Body of pancreas (tissue), 4 donors: ENCODE data around the gene GM2A. TPM values are rescaled to one million over a fixed set of nuclear protein-coding genes. Genes with fewer than 3 reads are reported as not detected.
"Not testable (repeated sequence)": the region's sequence is repeated elsewhere in the genome, so short reads cannot be mapped to it uniquely, and the experiment has no call there.

Experiments
- ATAC-seq: fragments of 150-250 bp; one replicate; pipeline ENCODE4 v1.9.1; 2016
- DNase-seq, 4 donors: peaks; one replicate each; pipeline ENCODE4 v3.0.0-alpha.2; 2019
- H3K27ac ChIP-seq, 4 donors: fragments of 200-600 bp; sonication (generic); 1 replicate in 3 of 4; 2 replicates in 1 of 4; pipeline versions ENCODE4 v1.5.1 to v1.6.1; 2016 to 2019; ENCODE audit warnings: mild to moderate bottlenecking in 1 of 4, mixed read lengths in 1 of 4, moderate library complexity in 1 of 4
- H3K27me3 ChIP-seq, 2 donors: fragments of 200-600 bp; sonication (generic); one replicate each; pipeline ENCODE4 v1.6.0; 2016; ENCODE audit warnings: mild to moderate bottlenecking in 1 of 2
- H3K36me3 ChIP-seq, 2 donors: fragments of 200-600 bp; sonication (generic); replicated peaks in 1 of 2; 2 replicates each; pipeline ENCODE4 v1.5.1; 2016; ENCODE audit warnings: low read depth in 2 of 2; ENCODE audit not compliant: insufficient read depth in 1 of 2
- H3K4me1 ChIP-seq: fragments of 200-600 bp; sonication (generic); one replicate; pipeline ENCODE4 v1.6.0; 2016
- H3K4me3 ChIP-seq, 2 donors: fragments of 200-600 bp; sonication (generic); 1 replicate in 1 of 2; 2 replicates in 1 of 2; pipeline ENCODE4 v1.5.1; 2016 to 2019
- H3K9me3 ChIP-seq, 3 donors: fragments of 200-600 bp; sonication (generic); 1 replicate in 2 of 3; 2 replicates in 1 of 3; pipeline ENCODE4 v1.5.1; 2016
- POLR2A ChIP-seq, 3 donors: fragments of 450-650 bp; IDR thresholded peaks; one replicate each; pipeline ENCODE4 v1.6.1; 2016; ENCODE audit warnings: antibody characterized with exemption in 3 of 3, mild to moderate bottlenecking in 2 of 3
- WGBS, 2 donors: methylation state at CpG; one replicate each; pipeline ENCODE4 v1.1.5; 2017; 5-methylcytosine and 5-hydroxymethylcytosine counted together
- intact Hi-C: fragments of 100-400 bp; cut with DNase I; formaldehyde crosslinking; loops from one replicate; pipeline ENCODE4 v1.15.1; 2023
- total RNA-seq, 2 donors: library from RNA; depleted of rRNA; stranded (reverse); fragments of >200 nt; gene quantifications; one replicate each; pipeline ENCODE4 v1.1.0, GENCODE V29; 2016
- TF ChIP-seq, protein P1 (sequence below), 7 experiments: fragments of 450-650 bp in 4 of 7; fragments of 200-600 bp in 3 of 7; sonication (generic) in 3 of 7; IDR thresholded peaks; one replicate each; pipeline ENCODE4 v1.5.1; 2016 to 2019; ENCODE audit warnings: antibody characterized with exemption in 7 of 7

GM2A gene
- total RNA-seq, 2 donors from 2014 or later, result 8.9 to 17.9 TPM

DNA sequence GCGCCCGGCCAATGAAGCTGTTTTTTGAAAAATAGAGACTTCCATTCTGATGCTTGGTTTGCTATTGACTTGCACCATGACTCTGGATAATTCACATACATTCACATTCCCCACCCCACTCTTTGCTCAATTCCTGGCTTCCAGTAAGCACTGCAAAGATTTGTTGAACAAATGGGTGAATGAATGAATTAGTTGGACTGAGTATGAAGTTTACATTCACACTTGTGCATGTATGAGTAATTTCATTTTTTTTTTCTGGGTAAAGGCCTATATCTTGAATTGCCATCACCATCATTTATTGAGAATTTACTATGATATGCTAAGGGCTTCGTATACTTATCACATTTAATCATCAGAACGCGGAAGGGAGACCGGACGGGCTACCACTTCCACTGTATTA is 15.3 kb upstream of the GM2A start:
- peaks cover 20% of the 10 kb centered on the region for H3K4me1 ChIP-seq
- H3K9me3 ChIP-seq, result no peaks in the 10 kb centered on the region
- DNase-seq (no peak), ATAC-seq (no peak)
- no peak overlapping the region for H3K4me3 ChIP-seq
- 85 to 87% methylated on average over 7 of the region's 7 CpGs for WGBS, 2 donors
- TF ChIP-seq, protein P1, sequence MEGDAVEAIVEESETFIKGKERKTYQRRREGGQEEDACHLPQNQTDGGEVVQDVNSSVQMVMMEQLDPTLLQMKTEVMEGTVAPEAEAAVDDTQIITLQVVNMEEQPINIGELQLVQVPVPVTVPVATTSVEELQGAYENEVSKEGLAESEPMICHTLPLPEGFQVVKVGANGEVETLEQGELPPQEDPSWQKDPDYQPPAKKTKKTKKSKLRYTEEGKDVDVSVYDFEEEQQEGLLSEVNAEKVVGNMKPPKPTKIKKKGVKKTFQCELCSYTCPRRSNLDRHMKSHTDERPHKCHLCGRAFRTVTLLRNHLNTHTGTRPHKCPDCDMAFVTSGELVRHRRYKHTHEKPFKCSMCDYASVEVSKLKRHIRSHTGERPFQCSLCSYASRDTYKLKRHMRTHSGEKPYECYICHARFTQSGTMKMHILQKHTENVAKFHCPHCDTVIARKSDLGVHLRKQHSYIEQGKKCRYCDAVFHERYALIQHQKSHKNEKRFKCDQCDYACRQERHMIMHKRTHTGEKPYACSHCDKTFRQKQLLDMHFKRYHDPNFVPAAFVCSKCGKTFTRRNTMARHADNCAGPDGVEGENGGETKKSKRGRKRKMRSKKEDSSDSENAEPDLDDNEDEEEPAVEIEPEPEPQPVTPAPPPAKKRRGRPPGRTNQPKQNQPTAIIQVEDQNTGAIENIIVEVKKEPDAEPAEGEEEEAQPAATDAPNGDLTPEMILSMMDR (IDR thresholded peaks at IDR 0.05), result no peak
- TF ChIP-seq POLR2A (IDR thresholded peaks at IDR 0.05), result no peak
- H3K27ac ChIP-seq, result no peak overlapping the region
- H3K36me3 ChIP-seq, result no peaks in the 10 kb centered on the region
- intact Hi-C loops, result loop anchor here (5.0 kb wide), 1 partner anchor 110 kb away; no protein-coding TSS in a partner anchor
- no peaks in the 10 kb centered on the region for H3K27me3 ChIP-seq

GRCh38 chr5:151238303-151238741 is 14.7 kb upstream of the GM2A start:
- WGBS, 2 donors, result 47 to 55% methylated on average over 14 of the region's 14 CpGs
- no peaks in the 10 kb centered on the region for H3K36me3 ChIP-seq
- TF ChIP-seq POLR2A (IDR thresholded peaks at IDR 0.05), result no peak
- no peak overlapping the region for H3K4me3 ChIP-seq
- ATAC-seq (no peak), DNase-seq (no peak)
- intact Hi-C loops, result loop anchor here (5.0 kb wide), 1 partner anchor 111 kb away; no protein-coding TSS in a partner anchor
- no peaks in the 10 kb centered on the region for H3K27me3 ChIP-seq
- H3K4me1 ChIP-seq, result peaks cover 20% of the 10 kb centered on the region
- no peaks in the 10 kb centered on the region for H3K9me3 ChIP-seq
- no peak overlapping the region for H3K27ac ChIP-seq

DNA sequence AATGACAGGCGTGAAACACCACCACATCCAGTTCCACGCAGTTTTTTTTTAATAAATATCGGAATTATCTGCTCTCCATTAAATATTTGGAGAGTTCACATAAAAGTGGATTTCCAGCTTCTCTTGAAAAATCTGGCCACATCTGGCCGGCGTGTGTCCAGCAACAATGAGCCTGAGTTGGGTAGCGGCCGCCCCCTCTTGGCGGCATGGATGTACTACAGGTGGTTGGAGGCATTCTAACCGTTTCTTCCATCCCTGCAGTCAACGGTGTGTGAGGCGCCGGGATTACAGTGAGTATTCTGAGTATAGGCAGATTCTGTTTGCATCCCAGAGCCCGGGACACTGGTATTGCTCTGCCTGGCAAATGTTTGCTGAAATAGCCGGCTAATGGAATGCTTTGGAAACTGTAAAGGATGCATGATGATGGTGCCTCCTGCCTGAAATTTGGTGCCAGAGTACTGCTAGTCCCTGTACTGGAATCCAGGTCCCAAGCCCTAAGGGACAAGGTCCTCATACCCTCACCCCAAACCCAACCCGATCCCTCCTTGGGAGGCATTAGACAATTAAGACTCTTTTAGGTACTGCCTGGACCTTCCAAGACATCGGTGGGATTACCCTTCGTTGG is 13.6 kb upstream of the GM2A start:
- Histone ChIP-seq H3K27me3 (no peaks in the 10 kb centered on the region), H3K9me3 (no peaks in the 10 kb centered on the region), H3K36me3 (no peaks in the 10 kb centered on the region), H3K27ac (no peak overlapping the region), H3K4me3 (no peak overlapping the region), H3K4me1 (peaks cover 10% of the 10 kb centered on the region)
- WGBS, 2 donors, result 36 to 59% methylated on average over 16 to 17 of the region's 17 CpGs
- no peak for TF ChIP-seq POLR2A (IDR thresholded peaks at IDR 0.05)
- TF ChIP-seq, protein P1 (IDR thresholded peaks at IDR 0.05), result peak; percentile 25 to 83 (median 58)
- peak; percentile 60 to 80 (median 72) for DNase-seq
- intact Hi-C loops, result loop anchor here (5.0 kb wide), 1 partner anchor 112 kb away; no protein-coding TSS in a partner anchor
- peak; percentile 47 for ATAC-seq

DNA sequence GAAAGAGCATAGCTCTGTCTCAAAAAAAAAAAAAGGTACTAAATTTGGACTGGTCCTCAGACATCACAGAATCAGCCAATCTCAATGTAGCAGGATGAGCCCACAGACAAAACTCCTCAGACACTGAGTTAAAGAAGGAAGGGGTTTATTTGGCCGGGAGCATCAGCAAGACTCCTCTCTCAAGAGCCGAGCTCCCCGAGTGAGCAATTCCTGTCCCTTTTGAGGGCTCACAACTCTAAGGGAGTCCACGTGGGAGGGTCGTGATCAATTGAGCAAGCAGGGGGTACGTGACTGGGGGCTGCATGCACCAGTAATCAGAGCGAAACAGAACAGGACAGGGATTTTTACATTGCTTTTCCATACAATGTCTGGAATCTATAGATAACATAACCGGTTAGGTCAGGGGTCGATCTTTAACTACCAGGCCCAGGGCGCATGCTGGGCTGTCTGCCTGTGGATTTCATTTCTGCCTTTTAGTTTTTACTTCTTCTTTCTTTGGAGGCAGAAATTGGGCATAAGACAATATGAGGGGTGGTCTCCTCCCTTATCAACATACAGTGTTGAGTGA is 12.6 kb upstream of the GM2A start:
- H3K27me3 ChIP-seq, H3K4me3 ChIP-seq, H3K4me1 ChIP-seq, H3K9me3 ChIP-seq, intact Hi-C loops, ATAC-seq, H3K36me3 ChIP-seq, DNase-seq, H3K27ac ChIP-seq: not testable (repeated sequence)
- WGBS, 2 donors, result 74 to 76% methylated on average over 10 of the region's 10 CpGs

DNA sequence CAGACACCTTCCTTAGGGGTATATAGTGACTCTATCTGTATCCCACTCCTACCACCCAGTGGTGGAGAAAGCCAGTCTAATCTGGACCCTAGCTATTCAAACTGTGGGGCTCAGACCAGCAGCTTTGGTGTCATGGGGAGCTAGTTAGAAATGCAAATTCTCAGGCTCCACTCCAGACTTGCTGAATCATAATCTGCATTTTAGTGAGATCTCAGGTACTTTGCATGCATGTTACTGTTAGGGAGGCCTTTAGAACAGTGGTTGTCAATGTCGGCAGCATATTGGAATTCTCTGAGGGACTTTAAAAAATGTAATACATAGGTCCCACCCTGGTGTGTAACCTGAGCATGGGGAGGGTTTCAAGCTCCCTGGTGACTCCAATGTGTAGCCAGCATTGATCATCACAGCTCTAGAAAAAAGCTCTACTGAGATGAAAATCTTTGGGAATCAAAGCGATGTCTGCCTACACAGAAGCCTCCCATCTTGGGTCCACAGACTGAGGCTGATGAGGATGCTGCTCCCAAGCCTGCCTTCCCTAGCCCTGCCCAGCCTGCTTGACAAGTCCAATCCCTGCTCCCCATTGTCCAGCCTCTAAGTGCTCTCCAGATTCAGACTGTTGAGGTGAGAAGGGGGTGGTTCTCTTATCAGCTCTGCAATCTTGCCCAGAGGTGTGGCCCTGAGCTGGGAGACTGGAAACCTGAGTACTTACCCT is 11.9 kb upstream of the GM2A start:
- H3K27ac ChIP-seq, result no peak overlapping the region
- H3K36me3 ChIP-seq, result no peaks in the 10 kb centered on the region
- H3K27me3 ChIP-seq, result no peaks in the 10 kb centered on the region
- H3K4me1 ChIP-seq, result no peaks in the 10 kb centered on the region
- intact Hi-C loops, result no loop called here
- no peak overlapping the region for H3K4me3 ChIP-seq
- WGBS, 2 donors, result 82 to 91% methylated on average over 2 of the region's 2 CpGs
- DNase-seq (no peak), ATAC-seq (no peak)
- H3K9me3 ChIP-seq, result no peaks in the 10 kb centered on the region
- TF ChIP-seq POLR2A (IDR thresholded peaks at IDR 0.05), result no peak
- TF ChIP-seq, protein P1 (IDR thresholded peaks at IDR 0.05), result no peak
